Activated CD8-positive, alpha-beta memory T cell treated with anti-CD3 and anti-CD28 coated beads, Interleukin-2, amount 50 U/mL, for 48 hours (primary cell): ENCODE data around the gene CPT2.
A peak's percentile ranks its signal among the peaks of the same experiment; 100 is the strongest.

Experiments
- DNase-seq: peaks from one replicate; pipeline ENCODE4 v3.0.0-alpha.2; 2020

Gene CPT2

GRCh38 chr1:53196485-53197290, at the start of gene CPT2:
TSS of gene CPT2 (plus strand) at chr1:53196824. CDS start at chr1:53196944, 120 bp downstream.
- peak; percentile 94 for DNase-seq

- DNase-seq: no peak
These were observed 49.5 kb upstream of the CPT2 start for GRCh38 chr1:53147174-53147573.

GRCh38 chr1:53148123-53148522, 48.5 kb upstream of the CPT2 start:
- DNase-seq: no peak

GRCh38 chr1:53153752-53154151, 42.9 kb upstream of the CPT2 start:
- no peak for DNase-seq

GRCh38 chr1:53154859-53155438, 41.7 kb upstream of the CPT2 start:
- no peak for DNase-seq

GRCh38 chr1:53155534-53155933, 41.1 kb upstream of the CPT2 start:
- DNase-seq: no peak

- no peak for DNase-seq
These were observed 40.7 kb upstream of the CPT2 start for GRCh38 chr1:53155945-53156344.

GRCh38 chr1:53156783-53157182, 39.8 kb upstream of the CPT2 start:
- DNase-seq: no peak

GRCh38 chr1:53158900-53159299, 37.7 kb upstream of the CPT2 start:
- DNase-seq: no peak

GRCh38 chr1:53160924-53161378, 35.7 kb upstream of the CPT2 start:
- DNase-seq: no peak

- DNase-seq: no peak
These were observed 34.0 kb upstream of the CPT2 start for GRCh38 chr1:53162621-53163020.

GRCh38 chr1:53163291-53163768, 33.3 kb upstream of the CPT2 start:
- DNase-seq: no peak

- DNase-seq: no peak
These were observed 31.1 kb upstream of the CPT2 start for GRCh38 chr1:53165408-53165961.

- no peak for DNase-seq
These were observed 30.3 kb upstream of the CPT2 start for GRCh38 chr1:53166366-53166765.

GRCh38 chr1:53166912-53167311, 29.7 kb upstream of the CPT2 start:
- DNase-seq: no peak

- no peak for DNase-seq
These were observed 24.0 kb upstream of the CPT2 start for GRCh38 chr1:53172426-53173128.

GRCh38 chr1:53174971-53175913, 21.4 kb upstream of the CPT2 start:
- no peak for DNase-seq

- DNase-seq: no peak
These were observed 20.0 kb upstream of the CPT2 start for GRCh38 chr1:53176452-53177208.

- DNase-seq: no peak
These were observed 16.4 kb upstream of the CPT2 start for GRCh38 chr1:53180226-53180625.

- DNase-seq: no peak
These were observed 15.7 kb upstream of the CPT2 start for GRCh38 chr1:53180951-53181350.

- peak; percentile 92 for DNase-seq
These were observed 14.5 kb upstream of the CPT2 start for GRCh38 chr1:53182111-53182593.
